Central memory CD4-positive, alpha-beta T cell (primary cell): Measurements from ENCODE around the gene CELF4.

Experiments used
- DNase-seq: peaks from one replicate; pipeline ENCODE4 v3.0.0; 2022

Gene CELF4

DNA sequence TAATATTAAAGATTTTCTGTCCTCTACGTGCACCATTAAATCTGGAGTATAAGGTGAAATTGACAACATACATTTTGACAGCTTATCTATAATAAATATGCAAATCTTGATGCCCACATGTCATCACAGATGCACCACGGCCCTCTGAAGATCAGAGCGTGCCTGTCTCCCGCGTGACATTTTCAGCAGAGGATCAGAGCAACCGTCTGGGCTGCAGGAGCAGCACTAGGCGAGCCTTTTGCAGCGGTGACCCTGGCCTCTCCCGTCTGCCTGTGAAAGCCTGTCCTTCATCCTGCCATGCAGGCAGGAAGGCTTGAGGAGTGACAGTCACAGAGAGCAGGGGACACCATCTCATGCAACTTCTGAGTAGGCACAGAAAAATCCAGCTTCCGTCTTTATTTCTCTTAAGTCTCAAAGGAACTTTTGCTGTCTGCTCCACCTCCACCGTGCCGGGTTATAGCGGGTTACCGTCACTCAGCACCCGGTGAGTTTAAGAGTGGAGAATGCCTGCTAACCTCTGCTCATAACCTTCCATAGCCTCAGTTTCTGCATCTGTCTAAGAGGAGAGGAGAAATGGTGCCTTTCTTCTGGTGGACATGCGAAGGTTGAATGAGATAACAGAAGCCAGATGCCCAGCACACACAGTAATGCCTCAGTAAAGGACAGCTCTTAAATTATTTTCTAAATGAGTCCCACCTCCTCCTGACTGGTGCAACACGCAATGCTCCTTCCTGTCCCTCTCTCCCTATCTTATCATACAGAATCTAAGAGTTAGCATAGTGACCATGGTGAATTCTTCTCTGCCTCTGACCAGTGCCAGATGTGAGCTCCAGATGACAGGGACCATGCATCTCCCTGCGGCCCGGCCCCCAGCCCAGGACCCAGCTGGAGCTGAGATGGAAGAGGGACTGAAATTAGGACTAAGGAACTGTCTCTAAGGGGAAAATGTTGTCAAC is 43.8 kb downstream of the CELF4 start:
- no peak for DNase-seq

DNA sequence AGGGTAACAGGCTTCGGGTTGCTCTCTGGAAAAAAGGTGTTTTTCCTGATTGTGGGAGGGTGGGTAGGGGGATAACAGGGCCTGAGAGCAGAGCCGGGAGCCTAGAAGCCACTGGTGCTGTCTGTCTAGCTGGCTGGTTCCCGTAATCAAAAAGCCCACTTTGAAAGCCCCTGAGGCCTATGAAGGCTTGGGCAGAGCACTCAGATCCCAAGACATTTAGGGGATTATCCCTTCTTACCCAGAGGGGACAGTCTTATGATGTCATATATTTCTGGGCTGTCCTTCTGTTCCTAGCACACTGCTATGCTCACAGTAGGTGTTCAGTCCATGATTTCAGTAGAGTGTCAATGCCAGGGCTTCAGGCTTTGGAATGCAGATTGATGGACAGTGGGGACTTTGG is 45.1 kb downstream of the CELF4 start:
- no peak for DNase-seq

GRCh38 chr18:37519510-37520135 is 46.0 kb downstream of the CELF4 start:
- no peak for DNase-seq

GRCh38 chr18:37516361-37516853 is 49.2 kb downstream of the CELF4 start:
- DNase-seq = no peak

- no peak for DNase-seq
Measured at GRCh38 chr18:37514953-37515352, 50.6 kb downstream of the CELF4 start.

DNA sequence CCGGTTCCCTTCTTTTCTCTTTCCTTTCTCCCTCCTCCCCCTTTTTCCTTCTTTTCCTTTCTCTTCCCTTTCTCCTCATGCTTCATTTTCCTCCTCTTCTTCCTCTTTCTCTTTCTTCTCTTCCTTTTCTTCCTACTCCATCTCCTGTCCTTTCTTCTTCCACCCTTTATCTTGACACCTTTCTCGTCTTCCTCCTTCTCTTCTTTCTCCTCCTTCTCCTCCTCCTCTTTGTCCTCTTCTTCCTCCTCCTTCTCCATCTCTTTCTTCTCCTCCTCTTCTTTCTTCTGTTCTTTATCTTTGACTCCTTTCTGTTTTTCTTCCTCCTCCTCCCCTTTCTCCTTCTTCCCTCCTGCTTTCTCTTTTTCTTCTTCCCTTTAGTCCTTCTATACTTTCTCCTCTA is 53.2 kb downstream of the CELF4 start:
- no peak for DNase-seq

DNA sequence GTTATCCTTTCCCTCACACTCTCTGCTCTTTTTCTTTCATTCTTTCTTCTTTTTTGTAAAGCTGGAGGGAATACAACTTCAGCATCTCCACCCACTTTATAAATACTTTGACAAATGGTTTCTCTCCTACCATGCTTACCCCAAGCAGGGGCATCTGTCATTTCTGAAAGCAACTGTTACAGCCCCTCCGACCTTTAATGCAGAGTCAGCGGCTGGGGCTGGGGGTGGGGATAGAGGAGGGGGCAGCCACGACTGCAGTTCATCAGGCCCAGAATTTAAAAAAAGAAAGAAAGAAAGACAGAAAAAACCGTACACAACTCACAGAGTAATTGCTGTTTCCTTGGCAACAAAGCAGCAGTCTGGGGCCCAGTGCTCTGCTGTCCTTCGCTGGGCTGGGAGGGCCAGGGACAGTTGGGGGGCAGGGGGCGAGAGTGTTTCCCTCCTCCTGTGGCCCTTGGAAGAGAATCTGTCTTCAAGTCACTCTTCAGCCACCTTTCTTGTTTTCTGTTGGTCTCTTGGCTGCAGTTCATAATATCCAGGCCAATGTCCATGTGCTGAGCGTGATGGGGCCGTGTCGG is 53.8 kb downstream of the CELF4 start:
- DNase-seq = no peak

- no peak for DNase-seq
Measured at GRCh38 chr18:37509600-37509999, 56.0 kb downstream of the CELF4 start.

- DNase-seq = no peak
Measured at GRCh38 chr18:37508207-37508606, 57.4 kb downstream of the CELF4 start.

- no peak for DNase-seq
Measured at GRCh38 chr18:37507239-37507638, 58.4 kb downstream of the CELF4 start.

DNA sequence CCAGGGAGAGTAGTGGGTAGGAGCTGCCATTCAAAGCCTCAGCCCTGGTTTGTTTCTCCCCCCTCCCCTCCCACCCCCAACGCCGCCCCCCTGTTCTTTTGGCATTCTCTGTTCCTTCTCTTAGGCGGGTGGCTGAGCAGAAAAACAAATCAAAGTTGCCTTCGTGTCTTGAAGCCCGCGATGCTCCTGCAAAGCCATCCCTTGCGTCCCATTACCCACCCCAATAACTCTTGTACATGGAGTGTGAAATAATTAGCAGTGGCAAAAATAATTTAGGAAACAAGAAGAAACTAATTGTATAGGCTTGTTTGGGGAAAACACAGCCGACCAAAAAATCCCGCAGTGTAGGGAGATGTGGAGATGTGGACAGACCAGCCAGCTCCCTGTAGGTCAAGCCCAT is 59.6 kb downstream of the CELF4 start:
- no peak for DNase-seq

- DNase-seq = no peak
Measured at GRCh38 chr18:37505321-37505720, 60.3 kb downstream of the CELF4 start.

DNA sequence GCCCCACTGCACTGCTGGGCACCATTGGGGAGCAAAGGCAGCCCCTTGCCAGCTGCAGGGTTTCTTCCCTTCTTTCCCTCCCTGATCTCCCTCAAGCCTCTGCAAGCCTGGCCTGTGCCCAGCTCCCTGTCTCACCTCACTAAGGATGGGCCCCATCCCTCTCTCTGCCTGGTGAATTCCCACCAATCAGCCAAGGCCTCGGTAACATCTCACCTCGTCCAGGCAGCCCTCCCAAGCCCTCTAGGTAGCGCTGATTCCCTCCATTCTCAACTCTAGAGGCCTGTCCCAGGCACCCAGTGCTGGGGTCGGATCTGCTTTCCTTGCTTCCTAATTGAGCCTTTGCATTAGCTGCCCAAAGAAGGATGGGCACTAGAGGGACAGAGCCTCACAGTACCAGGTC is 63.0 kb downstream of the CELF4 start:
- DNase-seq = no peak

DNA sequence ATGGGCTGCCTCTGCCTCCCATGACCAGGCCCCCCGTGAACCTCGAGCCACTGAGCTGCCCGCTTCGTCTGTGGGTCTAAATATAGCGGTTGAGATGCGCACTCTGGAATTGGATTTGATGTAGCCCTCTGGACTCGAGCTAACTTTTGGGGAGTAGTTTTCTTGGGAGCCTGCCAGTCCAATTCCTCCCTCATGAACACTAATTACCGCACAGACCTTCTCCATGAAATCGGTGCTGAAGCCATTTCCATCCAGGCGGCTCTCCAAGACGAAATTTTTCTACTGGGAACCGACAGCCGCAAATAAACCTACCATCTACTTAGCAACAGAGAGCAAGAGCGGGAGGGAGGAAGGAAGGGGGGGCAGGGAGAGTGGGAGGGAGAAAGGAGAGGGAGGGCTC is 63.6 kb downstream of the CELF4 start:
- no peak for DNase-seq

- DNase-seq = no peak
Measured at GRCh38 chr18:37501136-37501535, 64.5 kb downstream of the CELF4 start.

GRCh38 chr18:37499913-37500312 is 65.7 kb downstream of the CELF4 start:
- no peak for DNase-seq

DNA sequence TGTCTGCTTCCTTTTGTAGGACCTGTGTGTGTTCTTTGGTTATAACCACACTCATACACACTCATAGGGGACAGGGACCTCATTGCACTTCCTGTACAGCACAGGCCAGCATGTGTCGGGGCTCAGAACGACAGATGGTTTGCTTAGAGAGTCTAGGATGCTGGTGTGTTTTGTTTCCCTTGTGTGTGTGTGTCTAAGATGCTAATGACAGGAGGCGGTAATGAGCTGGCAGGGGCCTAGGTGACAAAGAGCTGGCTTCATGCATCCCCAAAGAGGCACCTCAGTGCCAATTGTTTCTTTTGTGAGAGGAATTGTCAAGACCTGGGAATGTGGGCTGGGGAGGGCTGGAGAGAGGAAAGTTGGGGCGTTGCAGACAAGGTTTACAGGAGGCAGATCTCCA is 66.6 kb downstream of the CELF4 start:
- DNase-seq = no peak

- no peak for DNase-seq
Measured at GRCh38 chr18:37497853-37498518, 67.6 kb downstream of the CELF4 start.

DNA sequence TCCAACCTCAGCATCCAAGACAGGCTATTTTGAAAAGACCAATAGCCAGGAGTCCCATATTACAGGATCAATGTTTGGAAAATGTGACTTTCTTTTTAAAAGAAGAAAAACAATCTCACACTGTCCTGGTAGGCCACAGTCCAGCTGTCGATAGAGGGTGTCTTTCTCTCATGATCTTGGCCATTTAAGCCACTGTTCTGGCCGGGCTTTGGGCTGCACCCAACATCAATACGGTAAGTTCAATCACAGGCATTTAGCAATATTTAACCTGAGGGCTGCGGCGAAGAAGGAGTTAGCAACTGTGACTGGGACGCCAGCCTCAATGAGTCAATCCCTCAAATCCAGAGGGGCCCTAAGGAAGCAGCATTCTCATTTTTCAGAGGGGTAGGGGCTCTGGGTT is 69.0 kb downstream of the CELF4 start:
- no peak for DNase-seq

DNA sequence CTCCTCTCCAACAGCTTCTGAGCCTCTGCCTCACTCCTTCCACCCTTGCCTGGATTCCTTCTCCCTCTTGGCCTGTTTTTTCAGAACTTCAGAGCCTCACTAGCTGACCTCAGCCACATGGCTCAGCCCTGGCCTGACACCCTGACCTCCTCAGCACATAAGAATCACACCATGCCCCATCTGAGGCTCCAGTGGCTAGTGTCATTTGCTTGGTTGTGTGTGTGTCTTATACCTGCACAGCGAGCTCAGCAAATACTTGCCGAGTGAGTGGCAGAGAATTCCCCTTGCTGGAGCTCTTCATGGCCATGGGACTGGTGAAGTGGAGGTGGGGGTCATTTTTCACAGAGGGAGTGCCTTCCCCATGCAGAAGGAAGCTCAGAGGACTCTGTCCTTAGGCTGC is 70.2 kb downstream of the CELF4 start:
- DNase-seq = no peak

- DNase-seq = no peak
Measured at GRCh38 chr18:37494406-37494805, 71.2 kb downstream of the CELF4 start.

- no peak for DNase-seq
Measured at GRCh38 chr18:37493352-37493935, 72.2 kb downstream of the CELF4 start.

DNA sequence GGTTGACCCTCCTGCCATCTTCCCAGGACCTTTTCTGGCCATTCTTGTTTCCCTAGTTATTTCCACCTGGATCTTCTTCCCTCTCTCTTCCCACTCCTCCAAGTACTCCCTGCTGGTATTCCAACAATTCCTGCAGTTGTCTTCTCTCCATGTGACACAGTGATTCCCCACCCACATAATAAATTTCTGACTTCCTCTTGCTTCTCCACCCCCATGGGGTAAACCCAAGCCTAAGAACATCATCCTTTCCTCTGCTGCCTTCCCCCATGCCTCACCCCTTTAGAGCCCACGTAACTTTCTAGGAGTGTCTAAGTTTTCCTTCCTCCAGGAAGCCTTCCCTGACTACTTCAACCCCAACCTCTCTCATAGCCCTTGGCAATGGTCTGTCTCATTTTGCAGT is 72.6 kb downstream of the CELF4 start:
- DNase-seq = no peak
